Tibial nerve (tissue), 4 donors: Measurements from ENCODE around the gene TTC17.

Source experiments
- EP300 ChIP-seq, 2 donors: sonication (generic); formaldehyde crosslinking; IDR thresholded peaks; one replicate each; pipeline ENCODE4 v1.6.1; 2017; ENCODE audit warnings: antibody characterized with exemption in 2 of 2, mild to moderate bottlenecking in 1 of 2
- POLR2A ChIP-seq, 2 donors: fragments of 450-650 bp; IDR thresholded peaks; one replicate each; pipeline ENCODE4 v1.6.1; 2017; ENCODE audit warnings: antibody characterized with exemption in 2 of 2, mild to moderate bottlenecking in 2 of 2, moderate library complexity in 2 of 2
- TF ChIP-seq, protein P1 (sequence below), 5 experiments: fragments of 200-600 bp in 3 of 5; fragments of 450-650 bp in 2 of 5; sonication (generic) in 3 of 5; IDR thresholded peaks; one replicate each; pipeline ENCODE4 v1.5.1; 2016 to 2019; ENCODE audit warnings: antibody characterized with exemption in 5 of 5, mild to moderate bottlenecking in 3 of 5, moderate library complexity in 2 of 5

GRCh38 chr11:43498561-43498960 lies 139.8 kb downstream of the TTC17 start:
- TF ChIP-seq POLR2A (IDR thresholded peaks at IDR 0.05), result no peak
- TF ChIP-seq, protein P1, sequence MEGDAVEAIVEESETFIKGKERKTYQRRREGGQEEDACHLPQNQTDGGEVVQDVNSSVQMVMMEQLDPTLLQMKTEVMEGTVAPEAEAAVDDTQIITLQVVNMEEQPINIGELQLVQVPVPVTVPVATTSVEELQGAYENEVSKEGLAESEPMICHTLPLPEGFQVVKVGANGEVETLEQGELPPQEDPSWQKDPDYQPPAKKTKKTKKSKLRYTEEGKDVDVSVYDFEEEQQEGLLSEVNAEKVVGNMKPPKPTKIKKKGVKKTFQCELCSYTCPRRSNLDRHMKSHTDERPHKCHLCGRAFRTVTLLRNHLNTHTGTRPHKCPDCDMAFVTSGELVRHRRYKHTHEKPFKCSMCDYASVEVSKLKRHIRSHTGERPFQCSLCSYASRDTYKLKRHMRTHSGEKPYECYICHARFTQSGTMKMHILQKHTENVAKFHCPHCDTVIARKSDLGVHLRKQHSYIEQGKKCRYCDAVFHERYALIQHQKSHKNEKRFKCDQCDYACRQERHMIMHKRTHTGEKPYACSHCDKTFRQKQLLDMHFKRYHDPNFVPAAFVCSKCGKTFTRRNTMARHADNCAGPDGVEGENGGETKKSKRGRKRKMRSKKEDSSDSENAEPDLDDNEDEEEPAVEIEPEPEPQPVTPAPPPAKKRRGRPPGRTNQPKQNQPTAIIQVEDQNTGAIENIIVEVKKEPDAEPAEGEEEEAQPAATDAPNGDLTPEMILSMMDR (IDR thresholded peaks at IDR 0.05), result no peak
- TF ChIP-seq EP300 (IDR thresholded peaks at IDR 0.05), result no peak
